Islet of Langerhans (tissue), 1 donor: ENCODE results near the gene SLC43A3.

Experiments used
- FAIRE-seq: peaks from one replicate; lab custom pipeline; 2011; peaks lifted over from hg19 to GRCh38; lab: Jason Lieb, UNC

Gene SLC43A3

DNA sequence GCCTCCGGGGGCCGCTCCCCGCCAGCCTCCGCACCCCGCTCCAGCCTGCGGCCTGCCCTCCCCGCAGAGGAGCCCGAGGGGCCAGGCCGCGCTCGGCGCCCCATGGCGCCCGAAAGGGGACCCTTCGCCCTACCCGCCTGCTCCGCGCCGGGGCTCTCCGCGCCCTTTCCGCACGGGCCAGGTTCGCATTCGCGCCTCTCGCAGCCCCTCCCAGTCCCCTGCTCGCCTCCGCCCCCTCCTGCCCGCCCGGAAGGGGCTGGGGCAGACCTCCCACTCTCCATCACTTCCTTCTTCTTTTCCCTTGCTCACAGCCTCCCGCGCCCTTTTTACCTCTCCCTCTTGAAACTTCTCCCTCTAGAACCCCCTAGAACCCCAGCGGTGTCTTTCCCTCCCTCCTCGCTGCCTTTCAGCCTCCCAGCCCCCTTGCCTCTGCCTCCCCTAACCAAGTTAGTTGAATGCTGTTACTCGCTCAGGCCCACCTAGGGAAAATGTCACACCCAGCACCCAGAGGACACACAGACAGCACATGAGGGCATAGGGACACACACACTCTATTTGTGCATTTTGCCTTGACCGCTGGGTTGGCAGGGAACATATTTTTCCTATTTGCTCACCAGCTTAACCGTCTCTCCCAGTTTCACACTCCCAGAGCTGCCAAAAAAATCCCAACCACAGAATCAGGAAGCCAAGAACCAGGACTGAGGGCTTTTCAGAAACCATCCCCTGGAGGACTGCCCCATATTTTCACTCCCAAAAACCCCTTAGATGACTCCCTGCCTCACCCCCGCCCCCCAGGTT lies at the start of gene SLC43A3:
TSS of gene SLC43A3 (minus strand) at position 193 of the 798 bp plus-strand sequence. CDS start 949 bp downstream, outside the sequence.
- no peak for FAIRE-seq

DNA sequence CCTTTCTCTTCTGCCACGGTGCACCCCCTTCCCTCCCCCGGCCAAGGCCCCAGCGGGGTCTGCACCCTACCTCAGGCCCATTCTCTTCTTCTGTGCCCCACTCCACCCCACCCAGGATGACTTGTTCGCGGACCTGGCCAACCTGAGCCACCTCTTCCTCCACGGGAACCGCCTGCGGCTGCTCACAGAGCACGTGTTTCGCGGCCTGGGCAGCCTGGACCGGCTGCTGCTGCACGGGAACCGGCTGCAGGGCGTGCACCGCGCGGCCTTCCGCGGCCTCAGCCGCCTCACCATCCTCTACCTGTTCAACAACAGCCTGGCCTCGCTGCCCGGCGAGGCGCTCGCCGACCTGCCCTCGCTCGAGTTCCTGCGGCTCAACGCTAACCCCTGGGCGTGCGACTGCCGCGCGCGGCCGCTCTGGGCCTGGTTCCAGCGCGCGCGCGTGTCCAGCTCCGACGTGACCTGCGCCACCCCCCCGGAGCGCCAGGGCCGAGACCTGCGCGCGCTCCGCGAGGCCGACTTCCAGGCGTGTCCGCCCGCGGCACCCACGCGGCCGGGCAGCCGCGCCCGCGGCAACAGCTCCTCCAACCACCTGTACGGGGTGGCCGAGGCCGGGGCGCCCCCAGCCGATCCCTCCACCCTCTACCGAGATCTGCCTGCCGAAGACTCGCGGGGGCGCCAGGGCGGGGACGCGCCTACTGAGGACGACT lies 49.3 kb upstream of the SLC43A3 start:
- FAIRE-seq: no peak

DNA sequence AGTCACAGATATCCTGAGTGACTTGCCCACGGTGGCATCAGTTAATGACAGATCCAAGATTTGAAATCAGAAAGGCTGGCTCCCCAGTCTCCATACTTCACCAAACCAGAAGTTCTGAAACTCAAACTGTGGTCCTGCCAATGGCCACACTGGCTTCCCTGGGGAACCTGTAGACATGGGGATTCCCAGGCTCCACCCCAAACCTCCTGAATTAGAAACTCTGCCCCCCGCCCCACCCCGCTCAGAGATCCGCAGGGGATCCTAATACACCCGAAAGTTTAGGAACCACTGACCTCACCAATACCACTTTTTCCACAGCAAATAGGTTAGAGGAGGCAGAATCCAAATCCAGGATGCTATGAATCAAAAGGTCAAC lies 48.7 kb upstream of the SLC43A3 start:
- FAIRE-seq: no peak

DNA sequence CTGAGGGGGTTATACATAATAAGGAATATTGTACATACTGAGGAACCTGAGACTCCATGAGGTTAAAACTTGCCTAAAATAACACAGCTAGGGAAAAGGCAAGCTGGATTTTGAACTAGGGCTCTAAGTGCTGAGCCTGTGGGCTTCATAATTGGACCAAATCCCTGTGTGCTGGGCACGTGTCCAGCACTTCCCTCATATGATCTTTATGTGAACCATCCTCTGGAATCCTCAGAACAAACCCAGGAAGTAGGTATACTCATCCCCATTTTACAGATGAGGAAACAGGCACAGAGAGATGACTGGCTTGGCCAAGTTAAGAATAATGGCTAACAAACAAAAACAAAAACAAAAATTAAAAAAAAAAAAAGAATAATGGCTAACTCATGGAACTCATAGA lies 48.3 kb upstream of the SLC43A3 start:
- no peak for FAIRE-seq

DNA sequence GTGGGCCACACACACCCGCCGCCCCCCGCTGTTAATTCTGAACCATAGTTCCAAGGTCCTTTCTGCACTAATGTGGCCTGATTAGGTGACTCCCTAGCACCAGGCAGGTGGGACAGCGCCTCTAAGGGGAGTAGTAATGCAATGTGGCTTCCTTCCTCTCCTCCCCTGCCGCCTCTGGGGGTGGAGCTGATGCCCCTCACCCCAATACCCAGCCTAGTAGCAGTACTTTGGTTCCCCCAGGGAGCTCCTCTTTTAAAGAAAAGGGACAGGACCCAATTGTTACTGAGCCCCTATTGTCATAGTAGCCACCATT lies 47.8 kb upstream of the SLC43A3 start:
- no peak for FAIRE-seq

DNA sequence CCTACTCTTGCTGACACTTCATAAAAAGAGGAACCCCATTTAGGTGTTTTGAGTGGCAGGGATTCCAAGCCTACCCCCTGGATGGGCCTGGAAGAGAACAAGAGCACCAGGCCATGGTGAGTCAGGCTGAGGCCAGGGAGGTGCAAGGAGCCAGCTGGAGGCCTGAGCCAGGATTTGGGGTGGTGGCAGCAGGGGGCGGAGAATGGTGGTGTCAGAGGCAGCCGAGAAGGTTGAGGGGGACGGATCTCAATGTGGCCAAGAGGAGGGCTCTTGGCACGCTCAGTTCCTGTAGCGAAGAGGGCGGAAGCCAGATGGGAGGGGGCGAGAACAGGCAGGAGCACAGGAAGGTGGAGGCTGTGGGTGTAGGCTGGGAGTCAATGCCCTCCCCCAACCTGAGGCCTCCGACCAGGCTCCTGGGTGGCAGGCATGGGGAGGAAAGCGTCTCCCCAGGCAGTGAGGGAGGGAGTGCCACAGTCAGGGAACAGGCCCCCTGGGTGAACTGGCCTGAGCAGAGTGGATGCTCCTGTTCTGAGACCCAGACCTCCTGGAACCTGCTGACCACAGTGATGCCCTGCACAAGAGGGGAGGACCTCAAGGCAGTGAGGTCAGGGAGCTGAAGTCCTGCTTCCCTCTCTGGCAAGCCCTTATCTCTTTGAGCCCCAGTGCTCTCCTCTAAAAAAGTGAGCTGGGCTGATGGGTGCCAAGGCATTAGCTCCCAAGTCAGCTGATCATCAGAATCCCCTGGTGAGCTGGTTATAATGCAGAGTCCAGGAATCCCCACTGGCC lies 47.3 kb upstream of the SLC43A3 start:
- FAIRE-seq: no peak

DNA sequence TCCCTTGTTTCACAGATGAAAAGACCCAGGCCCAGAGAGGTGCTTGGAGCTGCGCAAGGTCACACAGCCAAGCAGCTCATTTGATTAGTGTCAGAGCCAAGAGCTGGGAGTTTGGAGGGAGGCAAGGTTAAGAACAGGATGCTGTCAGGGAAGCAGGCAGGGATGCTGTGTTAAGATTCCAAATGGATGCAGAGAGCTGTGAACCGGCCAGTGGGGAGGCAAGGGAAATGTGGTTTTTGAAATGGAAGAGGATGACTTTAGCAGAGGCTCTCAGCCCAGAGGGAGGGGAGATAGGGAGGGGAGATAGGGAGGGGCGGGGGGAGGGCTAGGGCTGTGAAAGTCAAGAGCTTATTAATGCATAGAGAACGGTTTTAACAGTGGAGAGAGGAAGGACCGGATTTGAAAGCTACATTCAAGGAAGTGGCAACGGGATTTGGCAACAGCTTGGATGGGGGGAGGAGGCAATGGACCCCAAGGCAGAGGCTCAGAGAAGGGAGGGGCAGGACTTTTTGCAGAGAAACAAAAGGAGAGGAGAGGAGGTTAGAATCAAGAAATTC lies 46.4 kb upstream of the SLC43A3 start:
- FAIRE-seq: no peak

DNA sequence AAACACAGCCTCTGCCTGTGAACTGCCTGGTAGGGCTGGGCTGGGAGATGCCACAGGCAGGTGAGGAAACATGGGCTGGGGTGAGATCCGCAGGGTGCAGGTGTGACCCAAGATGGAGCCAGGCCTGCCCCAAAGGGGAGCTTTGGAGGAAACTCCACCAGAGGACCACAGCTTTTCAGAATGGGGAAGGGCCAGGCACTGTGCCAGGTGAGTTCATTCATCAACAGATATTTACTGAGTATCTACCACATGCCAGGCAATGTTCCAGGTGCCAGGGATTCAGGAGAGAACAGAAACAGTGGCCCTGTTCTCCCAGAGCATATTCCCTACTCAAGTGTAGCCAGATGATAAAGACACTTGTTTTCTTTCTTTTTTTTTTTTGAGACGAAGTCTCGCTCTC lies 44.6 kb upstream of the SLC43A3 start:
- FAIRE-seq: no peak

DNA sequence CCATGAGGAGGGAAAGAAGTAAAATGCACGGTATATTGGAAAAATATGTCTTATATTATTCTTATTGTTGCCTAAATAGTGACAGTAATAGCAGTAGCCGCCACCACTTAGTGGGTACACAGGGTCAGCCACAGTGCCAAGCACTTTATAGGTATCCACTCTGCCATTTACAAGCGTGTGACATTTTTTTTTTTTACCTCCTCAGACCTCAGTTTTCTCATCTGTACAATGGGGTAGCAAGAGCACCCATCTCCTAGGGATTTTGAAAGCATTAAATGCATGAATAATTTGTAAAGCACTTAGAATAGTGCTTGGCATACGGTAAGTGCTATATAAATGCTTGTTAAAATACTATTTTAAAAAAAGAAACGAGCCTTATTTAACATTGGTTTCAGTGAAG lies 42.3 kb upstream of the SLC43A3 start:
- no peak for FAIRE-seq

DNA sequence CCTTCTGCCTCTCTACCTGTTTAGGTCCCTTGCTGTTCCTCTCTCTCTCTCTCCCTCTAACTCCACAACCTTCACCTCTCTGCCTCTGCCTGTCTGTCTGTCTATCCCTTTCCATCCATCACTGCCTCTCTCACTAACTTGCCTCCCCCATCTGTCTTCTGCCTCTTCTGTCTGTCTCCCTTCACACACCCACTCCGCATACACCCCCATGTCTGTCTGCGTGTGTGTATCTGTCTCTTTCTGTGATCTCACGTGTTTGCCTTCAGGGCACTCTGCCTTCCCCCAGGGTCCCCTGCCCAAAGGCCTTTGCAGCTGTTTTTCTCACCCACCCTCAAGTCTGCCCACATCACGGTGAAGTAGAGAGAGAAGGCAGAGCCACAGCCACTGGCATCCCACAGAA lies 41.4 kb upstream of the SLC43A3 start:
- no peak for FAIRE-seq

DNA sequence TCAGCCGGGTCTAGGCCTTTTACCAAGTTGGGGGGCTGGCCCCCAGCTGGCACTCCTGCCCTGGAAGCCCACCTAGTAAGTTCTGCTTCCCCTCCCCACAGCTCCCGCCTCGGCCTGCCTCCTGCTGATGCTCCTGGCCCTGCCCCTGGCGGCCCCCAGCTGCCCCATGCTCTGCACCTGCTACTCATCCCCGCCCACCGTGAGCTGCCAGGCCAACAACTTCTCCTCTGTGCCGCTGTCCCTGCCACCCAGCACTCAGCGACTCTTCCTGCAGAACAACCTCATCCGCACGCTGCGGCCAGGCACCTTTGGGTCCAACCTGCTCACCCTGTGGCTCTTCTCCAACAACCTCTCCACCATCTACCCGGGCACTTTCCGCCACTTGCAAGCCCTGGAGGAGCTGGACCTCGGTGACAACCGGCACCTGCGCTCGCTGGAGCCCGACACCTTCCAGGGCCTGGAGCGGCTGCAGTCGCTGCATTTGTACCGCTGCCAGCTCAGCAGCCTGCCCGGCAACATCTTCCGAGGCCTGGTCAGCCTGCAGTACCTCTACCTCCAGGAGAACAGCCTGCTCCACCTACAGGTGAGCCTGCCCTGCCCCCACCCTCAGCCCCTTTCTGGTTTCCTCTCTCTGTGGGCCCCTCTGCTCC lies 40.7 kb upstream of the SLC43A3 start:
- no peak for FAIRE-seq

DNA sequence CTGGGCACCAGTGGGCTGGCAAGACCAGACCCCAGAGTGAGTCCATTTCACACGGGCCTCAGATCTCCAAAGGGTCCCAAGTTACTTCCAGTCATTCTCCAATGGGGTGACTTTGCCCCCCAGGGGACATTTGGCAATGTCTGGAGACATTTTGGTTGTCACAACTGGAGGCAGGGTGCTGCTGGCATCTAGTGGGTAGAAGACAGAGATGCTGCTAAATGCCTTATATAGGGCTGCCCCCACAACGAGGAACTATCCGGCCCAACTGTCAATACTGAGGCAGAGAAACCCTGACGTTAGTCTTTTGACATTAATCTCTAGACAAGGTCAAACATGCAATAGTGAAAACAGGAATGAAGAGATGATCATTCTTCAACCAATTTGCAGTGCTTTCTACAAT lies 39.8 kb upstream of the SLC43A3 start:
- no peak for FAIRE-seq

DNA sequence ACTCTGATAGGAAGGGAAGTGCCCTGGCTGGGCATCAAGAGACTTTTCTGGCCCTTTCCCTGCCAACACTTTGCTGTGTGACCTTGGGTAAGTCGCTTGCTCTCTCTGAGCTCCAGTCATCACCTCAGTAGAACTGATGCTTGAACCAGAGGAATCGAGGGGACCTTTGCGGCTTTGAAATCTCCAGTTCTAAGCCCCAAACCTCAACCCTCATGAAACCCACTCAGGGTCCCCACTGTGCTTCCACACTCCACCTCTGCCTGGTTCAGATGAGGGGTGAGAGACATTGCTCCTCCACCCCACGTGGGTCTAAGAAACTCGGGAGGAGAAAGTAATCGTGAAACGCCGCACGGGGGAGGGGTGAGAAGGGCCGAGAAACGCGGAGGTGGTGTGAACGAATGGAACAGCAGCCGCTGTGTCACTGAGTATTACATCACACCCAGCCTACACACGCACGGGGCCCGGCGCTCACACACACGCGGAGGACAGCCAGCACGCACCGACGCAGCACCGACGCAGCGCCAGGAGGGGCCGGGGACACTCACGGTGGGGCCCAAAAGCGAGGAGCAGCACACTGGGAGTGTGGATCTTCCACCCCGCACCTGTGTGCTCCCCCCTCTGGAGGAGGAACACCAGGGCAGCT lies 37.7 kb upstream of the SLC43A3 start:
- no peak for FAIRE-seq

DNA sequence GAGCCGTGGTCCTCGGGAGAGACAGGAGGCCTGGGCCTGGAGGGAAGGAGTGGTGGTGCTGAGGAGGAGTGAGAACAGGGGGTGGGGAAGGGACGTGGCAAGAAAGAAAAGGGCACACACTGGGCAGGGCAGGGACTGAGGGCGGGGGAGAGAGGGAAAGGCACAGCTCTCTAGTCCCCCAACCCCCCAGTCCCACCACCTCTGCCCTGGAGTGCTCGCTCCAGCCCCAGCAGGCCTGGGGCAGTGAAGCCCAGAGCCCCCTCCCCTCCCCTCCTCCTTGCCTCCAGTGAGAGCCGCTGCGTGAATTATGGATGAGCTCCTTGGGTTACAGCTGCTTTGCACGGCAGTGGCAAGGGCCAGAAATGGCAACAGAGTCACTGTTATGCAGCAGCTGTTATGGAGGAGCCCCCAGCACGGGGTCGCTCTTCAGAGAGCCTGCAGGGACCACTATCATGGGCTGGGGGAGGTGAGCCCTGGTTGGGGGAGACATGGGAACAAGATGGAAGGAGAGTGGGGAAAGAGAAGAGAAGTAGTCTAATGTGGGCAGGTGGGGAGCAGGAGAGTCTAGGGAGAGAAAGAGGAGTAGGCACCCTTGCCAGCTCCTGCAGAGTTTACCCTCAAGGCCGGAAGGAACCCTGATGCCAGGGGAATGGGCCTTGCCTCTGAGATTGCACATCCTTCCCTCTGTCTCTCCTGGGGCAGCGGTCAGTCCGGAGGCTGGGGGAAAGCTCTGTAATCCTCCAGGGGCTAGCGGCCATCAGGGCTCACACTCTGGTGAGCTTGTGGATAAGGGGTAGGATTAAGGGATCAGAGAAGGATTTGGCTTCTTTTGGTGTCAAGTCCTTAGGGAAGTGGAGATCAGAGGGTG lies 37.0 kb upstream of the SLC43A3 start:
- FAIRE-seq: no peak

DNA sequence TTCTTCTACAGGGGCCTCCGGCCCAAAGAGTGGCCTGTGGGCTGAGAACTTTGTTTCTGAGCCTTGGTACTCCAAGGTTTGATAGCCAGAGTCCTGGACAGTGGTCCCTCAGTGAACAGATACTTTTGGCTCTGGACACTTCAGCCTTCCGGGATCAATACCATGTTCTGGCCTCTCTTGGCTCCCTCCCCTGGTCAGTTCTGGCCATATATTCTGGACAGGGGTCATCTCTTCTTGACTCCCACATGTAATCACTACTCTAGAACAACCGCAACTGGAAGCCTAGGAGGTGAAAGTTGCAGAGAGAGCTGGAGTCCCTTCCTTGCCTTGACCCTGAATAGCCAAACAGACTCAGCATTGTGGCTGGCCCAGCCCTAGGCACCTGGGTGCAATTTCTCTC lies 35.7 kb upstream of the SLC43A3 start:
- no peak for FAIRE-seq

DNA sequence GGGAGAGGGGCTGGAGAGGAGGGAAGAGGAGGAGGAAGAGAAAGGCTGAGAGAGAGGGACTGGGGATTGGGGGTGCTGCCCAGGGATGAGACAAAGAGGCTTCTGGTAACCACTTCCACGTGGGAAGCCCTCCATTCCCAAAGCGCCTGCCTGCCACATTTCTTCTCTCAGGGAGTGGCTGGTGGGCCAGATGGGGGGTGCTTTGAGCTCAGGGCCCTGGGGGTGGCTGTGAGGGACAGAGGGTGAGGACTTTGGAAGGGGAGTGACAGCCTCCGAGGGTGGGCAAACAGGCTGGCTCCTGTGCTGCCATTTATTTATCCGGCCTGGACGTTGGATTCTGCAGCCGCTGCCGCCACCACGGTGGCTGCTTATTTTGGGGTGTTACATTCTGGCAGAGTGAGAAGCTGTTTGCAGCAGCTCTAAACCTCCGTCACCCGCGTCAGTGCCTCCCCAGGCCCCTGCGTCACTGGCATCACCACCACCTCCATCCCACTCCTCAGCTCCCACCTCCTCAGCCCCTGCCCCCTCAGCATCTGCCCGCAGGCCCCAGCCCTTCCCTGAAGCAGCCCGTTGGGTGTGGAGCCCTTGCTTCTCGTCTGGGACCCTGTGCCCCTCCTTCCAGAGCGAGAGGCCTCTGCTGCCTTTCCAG lies 35.0 kb upstream of the SLC43A3 start:
- FAIRE-seq: no peak

DNA sequence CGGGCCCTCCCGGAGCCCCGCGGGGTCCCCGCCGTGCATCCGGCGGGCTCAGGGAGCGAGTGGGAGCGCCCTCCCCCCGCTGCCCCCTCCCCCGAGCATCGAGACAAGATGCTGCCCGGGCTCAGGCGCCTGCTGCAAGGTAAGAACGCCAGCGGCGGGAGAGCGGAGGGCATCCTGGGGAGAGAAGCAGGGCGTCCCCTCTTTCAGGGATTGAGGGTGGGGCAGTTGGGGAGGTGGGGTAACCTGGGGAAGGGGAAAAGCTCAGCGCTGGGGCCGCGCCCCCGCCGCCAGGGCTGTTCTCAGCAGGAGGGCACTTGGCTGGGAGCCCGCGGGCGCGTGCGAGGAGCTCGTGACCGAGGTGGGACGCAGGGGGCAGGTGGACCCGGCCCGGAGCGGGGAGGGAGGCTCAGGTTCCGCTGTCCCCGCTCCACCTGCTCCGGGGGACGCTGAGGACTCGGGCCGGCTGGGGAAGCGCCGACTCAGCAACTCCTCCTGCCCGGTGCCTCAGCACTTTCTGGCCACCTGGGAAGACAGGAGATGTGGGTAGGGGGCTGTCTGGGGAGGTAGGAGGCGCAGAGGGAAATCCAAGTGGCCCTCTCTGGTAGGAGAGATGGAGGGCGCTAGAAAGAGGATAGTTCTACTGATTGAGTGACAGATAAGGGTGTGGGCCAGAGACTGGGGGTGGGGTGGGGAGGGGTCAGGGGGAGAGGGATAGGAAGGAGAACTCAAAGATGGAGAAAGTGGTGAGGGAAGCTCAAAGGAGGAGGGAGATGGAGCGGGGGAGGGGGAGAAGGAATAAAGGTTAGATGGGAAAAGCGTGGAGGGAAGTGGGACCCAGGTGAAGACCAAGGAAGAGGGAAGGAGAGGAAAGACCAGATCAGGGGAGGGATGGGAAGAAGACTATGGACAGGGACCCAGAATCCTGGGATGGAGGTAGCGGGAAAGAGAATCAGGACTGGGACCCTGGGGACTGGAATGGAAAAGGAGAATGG lies 34.1 kb upstream of the SLC43A3 start:
- FAIRE-seq: no peak

DNA sequence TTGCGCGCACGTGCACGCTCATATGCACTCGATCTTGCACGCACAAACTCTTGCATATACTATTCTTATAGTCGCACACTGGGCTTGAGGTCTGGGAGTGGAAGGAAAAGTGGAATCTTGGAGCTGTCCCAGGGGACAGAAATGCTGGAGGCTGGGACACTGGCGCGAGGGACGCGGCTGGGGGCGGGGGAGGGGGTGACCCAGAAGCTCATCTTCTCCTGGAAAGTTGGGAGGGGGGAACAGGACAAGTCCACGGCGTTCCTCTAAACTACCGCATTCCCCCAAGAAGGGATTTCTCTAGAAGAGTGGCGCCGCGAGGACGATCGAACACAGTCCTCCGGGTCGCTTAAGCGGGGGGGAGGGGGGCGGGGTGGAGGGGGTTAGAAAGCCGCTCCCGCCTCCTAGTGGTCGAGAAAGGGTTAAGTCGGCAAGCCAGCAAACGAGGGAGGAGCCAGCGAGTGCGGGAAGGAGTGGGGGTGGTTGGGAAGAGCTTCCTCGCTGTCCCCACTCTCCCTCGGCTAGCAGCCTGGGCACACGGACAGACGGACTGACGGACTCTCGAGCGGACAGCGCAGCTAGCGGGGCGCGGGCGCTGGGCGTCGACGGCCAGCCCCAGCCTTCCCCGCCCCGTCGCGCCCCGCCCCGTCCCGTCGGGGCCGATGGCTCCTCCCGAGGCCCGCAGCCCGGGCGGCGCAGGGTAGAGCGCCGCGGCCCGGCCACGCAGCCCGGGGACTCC lies 33.3 kb upstream of the SLC43A3 start, which contains the start of gene RTN4RL2:
TSS of gene RTN4RL2 (plus strand) at position 507 of the 736 bp plus-strand sequence. CDS start 338 bp downstream, outside the sequence.
- no peak for FAIRE-seq
